ENCODE measurements around the gene LMO4.

DNA sequence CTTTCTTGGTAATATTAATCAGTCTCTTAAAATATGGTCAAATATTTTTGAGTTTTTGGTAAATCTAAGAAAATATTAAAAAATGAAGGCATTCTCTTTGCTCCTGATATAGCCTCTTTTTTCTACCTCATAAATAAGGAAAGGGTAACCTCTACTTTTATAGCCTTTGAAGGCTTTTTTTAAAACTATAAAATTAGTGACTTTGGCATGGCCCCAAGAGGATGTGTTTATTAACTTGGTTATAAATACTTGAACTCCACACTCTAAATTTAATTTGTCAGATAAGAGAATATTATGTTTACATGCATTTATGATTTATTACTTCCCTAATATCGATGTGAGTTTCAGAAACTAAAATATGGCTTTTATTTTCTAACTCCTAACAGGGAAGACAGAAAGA, 60.3 kb downstream of the LMO4 start:
- TF ChIP-seq CTCF (IDR thresholded peaks at IDR 0.05) (no peak), POLR2A (IDR thresholded peaks at IDR 0.05) (no peak)
